WI38 (cell line): ENCODE data around the gene FGL2.
"Not testable (repeated sequence)": the region's sequence is repeated elsewhere in the genome, so short reads cannot be mapped to it uniquely, and the experiment has no call there.

Experiments
- H3K4me3 ChIP-seq: 2 replicates; pipeline ENCODE4 v1.5.1; 2011; ENCODE audit warnings: low read depth, mild to moderate bottlenecking, control low read depth, low read length
- CTCF ChIP-seq: IDR thresholded peaks from 2 replicates; pipeline ENCODE4 v1.5.1; 2012; ENCODE audit warnings: low read depth, mild to moderate bottlenecking, control low read depth, low read length

FGL2 gene

GRCh38 chr7:77242554-77242953, 42.9 kb upstream of the FGL2 start:
- no peak overlapping the region for H3K4me3 ChIP-seq

GRCh38 chr7:77242068-77242467, 42.4 kb upstream of the FGL2 start:
- no peak overlapping the region for H3K4me3 ChIP-seq
- TF ChIP-seq CTCF = no peak

More at GRCh38 chr7:77242554-77242953, 42.9 kb upstream of the FGL2 start:
- TF ChIP-seq CTCF = no peak

GRCh38 chr7:77239471-77239870, 39.9 kb upstream of the FGL2 start:
- no peak overlapping the region for H3K4me3 ChIP-seq
- no peak for TF ChIP-seq CTCF

- H3K4me3 ChIP-seq = no peak overlapping the region
- TF ChIP-seq CTCF = no peak
Observed at GRCh38 chr7:77238703-77239136, 39.1 kb upstream of the FGL2 start.

GRCh38 chr7:77235276-77235675, 35.7 kb upstream of the FGL2 start:
- H3K4me3 ChIP-seq = no peak overlapping the region
- TF ChIP-seq CTCF = no peak

GRCh38 chr7:77232467-77232866, 32.8 kb upstream of the FGL2 start:
- H3K4me3 ChIP-seq = no peak overlapping the region
- no peak for TF ChIP-seq CTCF

- H3K4me3 ChIP-seq = not testable (repeated sequence)
Observed at GRCh38 chr7:77228795-77229194, 29.2 kb upstream of the FGL2 start.

GRCh38 chr7:77226357-77226839, 26.8 kb upstream of the FGL2 start:
- H3K4me3 ChIP-seq = no peak overlapping the region
- no peak for TF ChIP-seq CTCF
